GM21825 (cell line): ENCODE results near the gene TULP1.
"Not testable (repeated sequence)": the region's sequence is repeated elsewhere in the genome, so short reads cannot be mapped to it uniquely, and the experiment has no call there.

Source experiments
- ATAC-seq: cut with Tn5 transposase; IDR thresholded peaks from one replicate; pipeline ENCODE4 v1.9.1; 2021; ENCODE audit warnings: mild to moderate bottlenecking, moderate library complexity; ENCODE audit not compliant: unreplicated experiment

TULP1 gene

DNA sequence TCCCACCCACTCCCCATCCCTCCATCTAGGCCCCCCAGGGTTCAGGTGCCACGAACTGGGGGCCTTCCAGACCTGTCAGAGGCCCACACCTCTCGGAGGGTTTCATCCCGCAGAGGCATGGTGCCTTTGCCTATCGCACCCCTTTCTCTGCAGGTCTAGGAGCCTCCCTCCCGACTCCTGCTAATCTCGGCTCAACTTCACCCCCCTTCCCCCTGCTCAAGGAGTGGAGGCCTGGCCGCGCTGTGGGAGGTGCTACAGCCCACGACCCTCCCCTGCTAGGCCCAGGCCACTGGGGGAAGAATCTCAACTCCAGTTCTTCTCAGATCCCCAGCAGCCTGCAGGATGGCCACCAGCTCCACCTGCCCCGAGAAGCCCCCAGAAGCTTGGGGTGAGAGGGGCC, at the start of gene TULP1:
Gene TULP1, minus strand, starts transcription at position 157 of the 400 bp plus-strand sequence. Its CDS starts 38 bp downstream, at position 119.
- ATAC-seq = no peak

DNA sequence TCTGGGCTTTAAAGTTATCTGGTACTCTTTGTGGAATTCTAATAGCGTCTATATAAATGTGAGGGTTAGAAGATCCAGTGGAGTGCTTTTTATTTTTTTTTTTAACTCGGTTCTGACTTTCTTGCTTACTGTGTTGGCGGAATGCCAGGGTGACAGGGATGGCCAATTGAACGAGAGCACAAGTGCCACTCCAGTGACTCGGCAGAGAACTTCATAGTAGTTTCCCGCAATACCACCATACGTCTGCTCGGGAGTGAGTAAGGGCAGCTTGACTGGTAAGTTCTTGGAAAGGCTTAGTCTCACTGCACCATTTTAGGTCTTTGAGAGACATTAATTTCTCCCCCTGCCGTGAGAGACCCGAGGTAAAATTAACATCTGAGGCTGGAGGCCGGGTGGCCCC, 49.4 kb upstream of the TULP1 start:
- ATAC-seq = no peak

DNA sequence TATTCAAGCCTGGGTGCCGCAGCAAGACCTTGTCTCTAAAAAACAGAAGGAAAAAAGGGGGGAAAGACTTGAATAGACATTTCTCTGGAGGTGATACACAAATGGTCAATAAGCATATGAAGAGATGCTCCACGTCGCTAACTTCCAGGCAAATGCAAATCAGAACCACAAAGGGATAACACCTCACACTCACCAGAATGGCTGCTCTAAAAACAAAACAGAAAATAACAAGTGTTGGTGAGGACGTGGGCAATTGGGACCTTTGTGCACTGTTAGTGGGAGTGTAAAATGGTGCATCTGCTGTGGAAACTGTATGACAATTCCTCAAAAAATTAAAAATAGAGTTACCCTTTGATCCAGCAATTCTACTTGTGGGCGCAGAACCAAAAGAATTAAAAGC, 48.4 kb upstream of the TULP1 start:
- no peak for ATAC-seq

DNA sequence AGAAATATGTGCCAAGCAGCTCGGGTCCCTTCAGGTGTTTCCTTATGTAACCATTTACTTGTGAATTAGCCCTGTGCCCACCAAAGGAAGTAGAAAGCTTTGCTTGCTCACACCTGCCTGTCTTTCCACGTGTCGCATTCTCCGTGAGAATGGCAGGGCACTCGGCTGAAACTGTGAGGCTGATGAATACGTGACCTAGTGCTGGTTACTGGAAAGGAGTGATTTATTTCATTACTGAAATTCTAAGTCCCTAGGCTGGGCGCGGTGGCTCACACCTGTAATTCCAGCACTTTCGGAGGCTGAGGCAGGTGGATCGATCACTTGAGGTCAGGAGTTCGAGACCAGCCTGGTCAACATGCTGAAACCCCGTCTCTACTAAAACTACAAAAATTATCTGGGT, 45.9 kb upstream of the TULP1 start:
- no peak for ATAC-seq

DNA sequence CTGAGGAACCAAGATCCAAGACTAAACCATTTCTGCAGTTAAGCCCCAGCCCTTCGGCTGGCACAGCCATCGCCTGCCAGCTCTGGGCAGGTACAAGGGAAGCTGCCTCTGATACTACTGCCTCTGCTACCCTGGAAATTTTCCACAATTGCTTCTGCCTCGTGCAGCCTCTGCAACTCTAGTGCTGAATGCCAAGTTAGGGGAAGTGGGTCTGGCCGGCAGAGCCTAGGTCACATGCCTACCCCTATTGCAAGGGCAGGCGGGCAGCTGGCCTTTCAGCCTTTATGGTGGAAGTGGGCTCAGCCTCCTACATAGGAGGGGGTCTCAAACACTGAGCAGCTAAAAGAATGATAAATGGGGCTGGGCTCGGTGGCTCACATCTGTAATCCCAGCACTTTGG, 44.5 kb upstream of the TULP1 start:
- no peak for ATAC-seq

DNA sequence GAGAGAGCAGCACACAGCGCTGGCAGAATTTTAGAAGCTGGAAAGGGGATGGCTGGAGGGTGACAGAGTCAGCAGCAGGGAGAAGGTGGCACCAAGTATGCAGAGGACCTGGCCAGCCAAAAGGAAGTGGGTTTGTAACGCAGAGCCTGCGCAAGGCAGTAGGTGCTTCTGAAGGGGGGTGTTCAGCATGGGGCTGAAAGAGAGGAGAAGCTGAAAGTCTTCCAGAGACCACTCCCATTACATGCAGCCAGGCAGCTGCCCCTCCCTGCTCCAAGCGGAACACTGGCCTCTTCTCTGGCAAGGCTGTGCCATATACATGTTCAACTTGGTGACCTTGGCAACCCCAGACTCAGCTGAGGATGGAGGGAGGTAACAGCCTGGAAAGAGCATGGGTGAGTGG, 42.1 kb upstream of the TULP1 start:
- ATAC-seq = no peak

DNA sequence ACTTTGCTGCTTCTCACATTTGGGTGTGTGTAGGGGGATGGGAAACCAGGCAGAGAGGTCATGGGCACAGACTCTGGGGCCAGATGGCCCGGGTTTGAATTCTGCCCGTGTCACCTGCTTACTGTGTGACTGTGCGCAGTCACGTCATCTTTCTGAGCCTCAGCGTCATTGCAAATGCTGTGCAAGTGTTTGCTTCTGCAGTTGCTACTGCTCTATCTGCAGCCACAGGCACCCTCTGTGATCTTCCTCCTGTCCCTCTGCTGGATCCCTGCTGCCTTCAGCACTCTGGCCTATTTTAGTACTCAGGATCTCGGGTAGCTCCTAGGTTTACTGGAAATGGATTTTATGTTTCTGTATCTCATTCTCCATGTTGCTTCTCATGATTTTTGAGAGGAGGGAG, 40.6 kb upstream of the TULP1 start:
- ATAC-seq = no peak

DNA sequence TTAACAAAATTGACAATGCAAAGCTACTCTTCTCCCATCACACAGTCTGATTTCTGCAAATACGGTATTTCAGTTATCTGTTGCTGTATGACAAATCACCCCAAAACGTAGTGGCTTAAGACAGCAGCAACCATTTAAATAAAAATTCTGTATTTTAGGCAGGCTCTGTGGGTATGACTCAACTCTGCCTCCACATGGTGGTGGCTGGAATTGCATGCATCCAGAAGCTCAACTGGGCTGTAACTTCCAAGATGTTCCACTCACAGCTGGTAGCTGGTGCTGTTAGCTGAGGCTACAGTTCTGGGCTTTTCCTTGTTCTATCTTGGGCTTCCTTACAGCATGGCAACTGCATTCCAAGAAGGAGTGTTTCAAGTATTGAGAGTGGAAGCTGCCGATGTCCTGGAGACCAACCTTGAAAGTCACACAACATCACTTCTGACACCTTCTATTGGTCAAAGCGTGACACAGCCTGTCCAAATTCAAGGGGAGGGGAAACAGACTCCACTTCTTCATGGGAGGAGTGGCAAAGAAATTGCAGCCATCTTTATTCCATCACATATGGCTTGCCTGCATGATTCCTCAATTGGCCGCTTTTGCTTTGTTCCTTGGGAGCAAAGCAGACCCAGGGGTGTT, 39.7 kb upstream of the TULP1 start:
- no peak for ATAC-seq

DNA sequence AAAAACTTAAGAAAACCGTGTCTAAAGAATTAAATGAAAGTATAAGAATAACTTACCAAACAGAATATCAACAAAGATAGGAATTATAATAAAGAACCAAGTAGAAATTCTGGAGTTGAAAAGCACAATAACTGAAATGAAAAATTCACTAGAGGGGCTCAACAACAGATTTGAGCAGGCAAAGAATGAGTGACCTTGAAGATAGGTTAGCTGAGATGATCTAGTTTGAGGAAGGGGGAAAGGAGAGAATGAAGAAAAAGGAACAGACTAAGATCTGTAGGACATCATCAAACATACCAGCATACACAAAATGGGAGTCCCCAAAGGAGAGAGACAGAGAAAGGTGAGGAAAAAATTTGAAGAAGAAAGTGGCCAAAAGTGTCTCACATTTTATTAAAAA, 37.7 kb upstream of the TULP1 start:
- ATAC-seq = no peak

DNA sequence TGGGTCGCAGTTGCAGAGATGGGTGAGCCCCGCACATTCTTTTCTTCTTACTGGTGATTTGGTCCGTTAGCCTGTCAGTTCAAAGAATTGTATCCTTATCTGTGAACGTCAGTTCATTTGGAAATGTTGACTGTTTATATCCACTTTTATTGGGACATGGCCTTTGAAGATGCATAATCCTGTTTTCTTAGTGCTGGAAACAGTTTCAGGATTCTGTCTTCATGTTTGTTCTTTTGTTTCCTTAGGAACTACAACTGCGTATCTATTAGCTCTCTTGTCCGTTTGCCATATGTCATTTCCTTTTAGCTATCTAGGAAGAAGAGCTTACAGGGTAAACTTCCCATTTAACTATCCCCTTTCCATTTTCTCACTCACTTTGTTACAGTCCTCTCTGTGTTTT, 35.0 kb upstream of the TULP1 start:
- no peak for ATAC-seq

DNA sequence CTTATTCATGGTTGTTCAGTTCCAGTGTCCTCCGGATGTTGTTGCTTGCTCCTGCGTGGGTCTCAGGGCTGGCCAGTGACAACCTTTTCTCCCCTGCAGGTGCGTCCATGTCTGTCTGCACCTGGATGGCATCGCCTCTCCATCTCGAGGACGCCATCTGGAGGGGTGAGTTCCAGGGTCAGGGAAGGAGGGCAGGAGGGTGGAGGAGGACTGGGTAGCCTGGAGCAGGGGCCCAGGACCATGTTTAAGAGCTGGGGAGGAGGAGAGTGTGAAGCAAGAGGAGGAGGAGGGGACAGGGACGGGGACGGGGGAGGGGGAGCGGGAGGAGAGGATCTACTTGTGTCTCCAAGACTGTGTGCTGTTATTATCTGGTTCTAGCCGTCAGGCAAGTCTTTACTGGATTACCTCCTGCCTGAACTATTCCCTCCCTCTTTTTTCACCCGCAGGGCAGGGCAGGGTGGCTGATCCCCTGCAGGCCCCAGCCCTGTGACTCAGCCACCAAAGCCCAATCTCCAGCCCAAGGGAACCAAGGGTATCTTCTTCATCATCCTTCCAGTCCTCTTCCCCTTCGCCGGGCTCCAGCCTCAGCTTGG, 32.2 kb upstream of the TULP1 start:
- no peak for ATAC-seq

DNA sequence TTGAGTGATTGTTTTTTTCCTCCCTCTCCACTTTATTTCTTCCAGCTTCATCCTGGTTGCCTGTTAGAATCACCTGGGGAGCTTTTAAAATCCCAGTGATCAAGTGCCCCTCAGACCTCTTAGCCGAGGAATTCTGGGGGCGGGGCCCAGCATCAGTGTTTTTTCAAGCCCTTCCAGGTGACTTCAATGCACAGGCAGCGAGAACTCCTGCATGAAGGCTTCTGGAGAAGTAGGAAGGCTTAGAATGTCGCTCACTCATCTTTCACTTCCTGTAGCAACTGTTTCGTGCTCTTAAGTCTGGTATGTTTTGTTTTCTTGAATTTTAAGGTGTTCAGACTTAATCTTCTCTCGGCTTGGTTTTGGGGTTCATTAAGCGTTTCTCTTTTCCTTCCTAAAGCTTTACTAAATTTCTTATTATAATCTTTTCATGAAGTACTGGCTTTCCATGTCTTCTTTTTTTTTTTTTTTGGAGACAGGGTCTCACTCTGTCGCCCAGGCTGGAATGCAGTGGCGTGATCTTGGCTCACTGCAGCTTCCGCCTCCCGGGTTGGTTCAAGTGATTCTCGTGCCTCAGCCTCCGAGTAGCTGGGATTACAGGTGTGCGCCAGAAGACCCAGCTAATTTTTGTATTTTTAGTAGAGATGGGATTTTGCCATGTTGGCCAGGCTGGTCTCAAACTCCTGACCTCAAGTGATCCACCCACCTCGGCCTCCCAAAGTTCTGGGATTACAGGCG, 30.9 kb upstream of the TULP1 start:
- ATAC-seq = no peak

DNA sequence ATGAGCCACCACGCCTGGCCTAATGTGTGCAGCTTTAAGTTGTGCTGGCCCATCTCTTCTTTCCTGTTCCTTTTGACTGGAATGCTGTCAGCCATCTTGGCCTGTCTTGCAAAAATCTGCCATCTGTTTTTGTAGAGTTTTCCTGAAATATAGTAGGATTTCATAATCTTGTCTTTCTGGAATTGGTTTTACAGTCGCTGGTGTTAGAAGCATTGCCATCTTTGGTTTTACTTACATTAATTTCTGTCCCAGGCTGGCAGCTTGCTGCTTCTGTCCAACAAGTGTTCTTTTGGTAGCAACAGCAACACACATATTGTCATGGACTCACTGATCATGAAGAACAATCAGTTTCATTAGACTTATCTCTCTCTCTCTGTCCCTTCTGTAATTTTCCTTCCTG, 29.1 kb upstream of the TULP1 start:
- ATAC-seq = no peak

DNA sequence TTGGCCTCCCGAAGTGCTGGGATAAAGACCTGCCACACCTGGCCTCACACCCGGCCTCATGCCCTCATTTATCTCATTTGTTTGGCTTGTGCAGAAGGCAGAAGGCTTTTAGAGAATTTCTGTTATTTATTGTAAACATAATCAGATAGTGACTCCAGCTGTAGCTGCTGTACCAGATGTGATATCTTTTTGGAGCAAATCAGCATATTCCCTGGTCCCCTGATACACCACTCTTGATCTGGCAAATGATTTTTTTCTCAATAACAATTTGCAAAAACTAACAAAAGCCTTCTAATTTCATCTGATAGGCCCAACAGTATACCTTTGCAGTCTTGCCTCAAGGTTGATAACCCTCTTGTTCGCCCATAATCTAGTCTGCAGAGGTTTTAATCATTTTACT, 26.5 kb upstream of the TULP1 start:
- no peak for ATAC-seq

DNA sequence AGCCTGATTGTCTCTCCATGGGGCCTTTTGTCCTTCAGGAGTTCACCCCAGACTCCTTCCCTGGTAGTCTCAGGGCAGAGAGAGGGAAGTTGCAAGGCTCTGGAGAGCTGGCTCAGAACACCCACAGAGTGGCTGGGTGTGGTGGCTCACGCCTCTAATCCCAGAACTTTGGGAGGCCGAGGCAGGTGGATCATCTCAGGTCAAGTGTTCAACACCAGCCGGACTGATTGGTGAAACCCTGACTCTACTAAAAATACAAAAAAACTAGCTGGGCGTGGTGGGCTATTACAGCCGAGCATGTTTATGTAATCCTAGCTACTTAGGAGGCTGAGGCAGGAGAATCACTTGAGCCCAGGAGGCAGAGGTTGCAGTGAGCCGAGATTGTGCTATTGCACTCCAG, 23.2 kb upstream of the TULP1 start:
- not testable (repeated sequence) for ATAC-seq

DNA sequence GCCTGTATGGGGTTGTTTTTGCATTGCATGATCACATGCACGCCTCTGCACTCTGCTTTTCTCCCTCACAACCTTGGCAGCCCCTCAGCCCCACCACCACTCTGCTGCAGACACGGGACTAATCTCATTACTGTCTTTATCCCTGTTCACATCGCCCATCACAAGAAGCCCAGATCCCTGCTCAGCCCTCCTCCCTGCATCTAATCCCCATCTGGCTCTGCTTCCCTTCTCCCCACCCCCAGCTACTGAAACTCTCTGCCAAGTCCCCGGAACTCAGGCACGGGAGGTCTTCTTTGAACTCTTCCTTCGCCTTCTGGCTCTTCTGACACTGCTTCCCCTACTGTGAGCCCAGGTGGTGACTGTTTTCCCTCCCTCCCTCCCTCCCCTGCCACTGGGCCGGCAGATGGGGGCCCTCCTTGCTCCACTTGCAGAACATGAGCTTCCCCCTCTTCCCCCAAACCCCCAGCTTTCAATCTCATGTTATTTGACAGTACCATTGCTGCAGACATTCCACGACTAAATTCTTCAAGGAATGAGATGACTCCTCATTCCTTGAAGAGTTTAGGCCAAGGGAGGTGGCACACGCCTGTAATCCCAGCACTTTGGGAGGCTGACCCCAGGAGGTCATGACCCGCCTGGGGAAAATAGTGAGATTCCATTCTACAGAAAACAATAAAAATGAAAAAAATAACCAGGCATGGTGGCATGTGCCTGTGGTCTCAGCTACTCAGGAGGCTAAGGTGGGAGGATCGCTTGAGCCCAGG, 21.9 kb upstream of the TULP1 start:
- ATAC-seq = no peak

DNA sequence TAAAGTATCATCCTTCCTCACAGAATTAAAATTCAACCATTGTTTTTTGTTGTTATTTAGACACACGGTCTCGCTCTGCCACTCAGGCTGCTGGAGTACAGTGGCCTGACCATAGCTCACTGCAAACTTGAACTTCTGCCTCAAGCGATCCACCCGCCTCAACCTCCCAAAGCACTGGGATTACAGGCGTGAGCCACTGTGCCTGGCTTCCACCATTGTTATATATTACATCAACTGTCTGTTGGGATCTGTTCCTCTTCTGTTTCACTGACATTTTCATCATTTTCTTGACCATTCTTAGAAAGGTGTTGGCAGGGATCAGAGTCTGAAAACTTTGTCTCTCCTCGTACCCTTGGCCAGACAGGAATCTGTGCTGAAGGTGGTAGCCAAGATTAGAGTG, 21.3 kb upstream of the TULP1 start:
- no peak for ATAC-seq

DNA sequence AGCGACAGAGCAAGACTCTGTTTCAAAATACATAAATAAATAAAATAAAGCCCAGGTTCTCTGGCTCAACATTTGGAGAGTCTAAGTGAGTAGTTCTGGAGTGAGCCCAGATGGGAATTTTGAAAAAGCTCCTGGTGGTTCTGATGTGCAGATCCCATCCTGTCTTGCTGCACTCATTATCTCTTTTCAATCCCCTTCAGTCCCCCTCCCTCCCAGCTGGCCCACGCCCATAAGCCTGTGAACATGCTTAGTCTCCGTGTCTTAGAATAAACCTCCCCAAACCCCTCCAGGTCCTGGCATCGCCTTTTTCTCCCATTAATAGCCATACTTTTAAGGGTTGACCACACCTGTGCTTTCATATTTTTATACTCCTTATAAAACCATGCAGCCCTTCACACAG, 19.4 kb upstream of the TULP1 start:
- ATAC-seq = no peak

DNA sequence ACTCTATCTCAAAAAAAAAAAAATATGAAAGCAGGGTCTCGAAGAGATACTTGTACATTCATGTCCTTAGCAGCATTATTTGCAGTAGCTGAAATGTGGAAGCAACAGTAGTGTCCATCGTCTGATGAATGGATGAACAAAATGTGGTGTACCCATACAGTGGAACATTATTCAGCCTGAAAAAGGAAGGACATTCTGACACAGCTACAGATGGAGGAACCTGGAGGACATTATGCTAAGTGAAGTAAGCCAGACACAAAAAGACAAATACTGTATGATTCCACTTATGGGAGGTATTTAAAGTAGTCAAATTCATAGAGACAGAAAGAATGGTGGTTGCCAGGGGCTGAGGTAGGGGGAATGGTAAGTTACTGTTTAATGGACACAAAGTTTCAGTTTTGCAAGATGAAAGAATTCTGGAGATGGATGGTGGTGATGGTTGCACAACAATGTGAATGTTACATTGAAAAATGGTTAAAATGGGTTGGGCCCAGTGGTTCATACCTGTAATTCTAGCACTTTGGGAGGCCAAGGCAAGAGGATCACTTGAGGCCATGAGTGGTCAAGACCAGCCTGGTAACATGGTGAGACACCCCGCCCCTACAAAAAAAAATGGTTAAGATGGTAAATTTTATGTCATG, 11.8 kb upstream of the TULP1 start:
- ATAC-seq = no peak

DNA sequence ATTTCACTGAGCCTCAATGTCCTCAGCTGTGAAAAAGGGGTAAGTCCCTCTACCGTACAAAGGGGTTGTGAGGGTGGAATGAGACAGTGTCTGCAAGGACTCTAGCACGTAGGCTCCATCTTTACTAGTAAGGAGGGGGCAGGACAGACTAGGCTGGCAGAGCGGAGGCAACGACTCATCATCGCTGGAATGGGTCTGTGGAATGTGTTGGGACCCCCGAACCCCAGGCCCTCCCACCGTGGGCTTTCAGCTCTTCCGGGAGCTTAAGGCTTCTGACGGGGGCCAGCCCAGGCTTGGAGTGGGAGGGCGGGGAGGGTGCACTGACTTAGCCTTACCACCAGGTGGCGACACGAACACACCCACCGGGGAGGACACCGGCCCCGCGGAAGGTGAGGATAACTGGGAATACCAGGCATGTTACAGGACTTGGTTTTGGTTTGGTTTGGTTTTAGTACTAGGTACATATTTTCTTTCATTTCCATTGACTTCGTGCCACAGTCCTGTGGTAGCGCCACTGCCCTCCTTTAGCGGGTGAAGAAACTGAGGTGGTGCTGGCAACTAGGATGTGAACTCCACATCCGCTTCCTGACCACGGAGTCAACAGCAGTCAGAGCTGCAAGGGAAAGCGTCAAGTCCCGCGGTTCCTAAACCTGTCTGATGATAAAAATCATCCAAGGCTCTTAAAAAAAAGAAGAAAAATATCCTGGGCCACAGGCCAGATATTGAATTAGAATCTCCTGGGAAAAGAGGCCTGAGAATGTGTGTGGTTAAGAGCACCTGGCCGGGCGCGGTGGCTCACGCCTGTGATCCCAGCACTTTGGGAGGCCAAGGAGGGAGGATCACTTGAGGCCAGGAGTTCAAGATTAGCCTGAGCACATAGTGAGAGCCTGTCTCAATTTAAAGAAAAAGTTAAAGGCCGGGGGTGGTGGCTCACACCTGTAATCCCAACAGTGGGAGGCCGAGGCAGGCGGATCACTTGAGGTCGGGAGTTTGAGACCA, 10.3 kb upstream of the TULP1 start:
- no peak for ATAC-seq
